SU-DHL-6 (cell line): ENCODE data around the gene ATP11A.

Source experiments
- H2AFZ ChIP-seq: fragments of 200-600 bp; sonication (generic); 2 replicates; pipeline ENCODE4 v1.6.1; 2014; ENCODE audit warnings: low read depth, mild to moderate bottlenecking, moderate library complexity, mixed read lengths, antibody characterized with exemption, low read length; ENCODE audit not compliant: severe bottlenecking
- H3F3A ChIP-seq: fragments of 200-600 bp; shearing (Covaris generic); 2 replicates; pipeline ENCODE4 v1.6.0; 2016; ENCODE audit warnings: antibody characterized with exemption, mild to moderate bottlenecking; ENCODE audit not compliant: insufficient read depth
- H3K27ac ChIP-seq: fragments of 200-600 bp; sonication (generic); 2 replicates; pipeline ENCODE4 v1.5.1; 2016; ENCODE audit warnings: low read depth, mild to moderate bottlenecking, low read length, moderate library complexity, mixed read lengths
- H3K27me3 ChIP-seq: fragments of 200-600 bp; sonication (generic), shearing (Covaris generic); 2 replicates; pipeline ENCODE4 v1.6.0; 2014; ENCODE audit warnings: mild to moderate bottlenecking, low read length
- H3K36me3 ChIP-seq: fragments of 200-600 bp; sonication (generic); 2 replicates; pipeline ENCODE4 v1.6.1; 2014; ENCODE audit warnings: mild to moderate bottlenecking, low read length, mixed read lengths
- H3K4me2 ChIP-seq: fragments of 300-600, 200-600 bp; shearing (Covaris generic), sonication (generic); 2 replicates; pipeline ENCODE4 v1.6.0; 2014; ENCODE audit warnings: low read length, low read depth, mild to moderate bottlenecking; ENCODE audit not compliant: poor library complexity, severe bottlenecking
- H3K4me3 ChIP-seq: fragments of 200-600 bp; sonication (generic); 2 replicates; pipeline ENCODE4 v1.5.1; 2014; ENCODE audit warnings: antibody characterized with exemption, low read length, mild to moderate bottlenecking, mixed read lengths; ENCODE audit not compliant: insufficient read depth, poor library complexity, severe bottlenecking
- H3K79me2 ChIP-seq: fragments of 200-600 bp; sonication (generic); 2 replicates; pipeline ENCODE4 v1.6.1; 2014; ENCODE audit warnings: mild to moderate bottlenecking, low read length, moderate library complexity; ENCODE audit not compliant: insufficient read depth
- H3K9ac ChIP-seq: fragments of 200-600 bp; sonication (generic); 2 replicates; pipeline ENCODE4 v1.7.0; 2014; ENCODE audit warnings: mild to moderate bottlenecking, low read length
- H3K9me2 ChIP-seq: fragments of 200-600 bp; sonication (generic); replicated peaks from 2 replicates; pipeline ENCODE4 v1.6.1; 2014; ENCODE audit warnings: low read length; ENCODE audit not compliant: insufficient read depth
- H3K9me3 ChIP-seq: fragments of 200-600 bp; sonication (generic); 2 replicates; pipeline ENCODE4 v1.6.1; 2014; ENCODE audit warnings: low read length, mixed read lengths; ENCODE audit not compliant: insufficient read depth
- H4K20me1 ChIP-seq: fragments of 200-600 bp; sonication (generic); 2 replicates; pipeline ENCODE4 v1.6.1; 2014; ENCODE audit warnings: low read depth, mild to moderate bottlenecking, antibody characterized with exemption, low read length, moderate library complexity, mixed read lengths
- CTCF ChIP-seq: fragments of 200-600 bp; sonication (generic); IDR thresholded peaks from one replicate; pipeline ENCODE4 v1.5.1; 2017; ENCODE audit warnings: antibody characterized with exemption, mild to moderate bottlenecking, low read length, moderate library complexity; ENCODE audit not compliant: insufficient read depth, poor library complexity, severe bottlenecking
- EZH2phosphoT487 ChIP-seq: fragments of 200-600 bp; sonication (generic), shearing (Covaris generic); conservative IDR thresholded peaks from 2 replicates; pipeline ENCODE4 v1.6.1; 2018; ENCODE audit warnings: mild to moderate bottlenecking, antibody characterized with exemption, low read length, moderate library complexity, mixed read lengths

The ATP11A gene

GRCh38 chr13:112731667-112732616, 42.1 kb downstream of the ATP11A start:
- H3K9me3 ChIP-seq = no peaks in the 10 kb centered on the region
- H3K4me3 ChIP-seq = no peak overlapping the region
- no peaks in the 10 kb centered on the region for H3K36me3 ChIP-seq
- H2AFZ ChIP-seq = no peak overlapping the region
- H3K27ac ChIP-seq = no peak overlapping the region
- no peak overlapping the region for H3K9ac ChIP-seq
- H3K27me3 ChIP-seq = no peaks in the 10 kb centered on the region
- H3K9me2 ChIP-seq = no peaks in the 10 kb centered on the region
- no peak overlapping the region for H3K4me2 ChIP-seq
- no peaks in the 10 kb centered on the region for H3K79me2 ChIP-seq
- H3F3A ChIP-seq = no peaks in the 10 kb centered on the region
- H4K20me1 ChIP-seq = 0 out of 2 replicates have a peak, but pooled peaks cover 4% of the 10 kb centered on the region
- no peak for TF ChIP-seq EZH2phosphoT487
- no peak for TF ChIP-seq CTCF

- Histone ChIP-seq H2AFZ (no peak overlapping the region), H3K27me3 (no peaks in the 10 kb centered on the region), H3K79me2 (no peaks in the 10 kb centered on the region), H4K20me1 (0 out of 2 replicates have a peak, but pooled peaks cover 4% of the 10 kb centered on the region), H3K4me3 (no peak overlapping the region), H3K9me2 (no peaks in the 10 kb centered on the region), H3K9me3 (no peaks in the 10 kb centered on the region), H3K27ac (no peak overlapping the region), H3K9ac (no peak overlapping the region), H3F3A (no peaks in the 10 kb centered on the region), H3K4me2 (no peak overlapping the region), H3K36me3 (no peaks in the 10 kb centered on the region)
- TF ChIP-seq CTCF (no peak), EZH2phosphoT487 (no peak)
Observed at GRCh38 chr13:112732679-112733078, 42.8 kb downstream of the ATP11A start.

GRCh38 chr13:112733112-112733511, 43.3 kb downstream of the ATP11A start:
- Histone ChIP-seq H3K27ac (no peak overlapping the region), H3K9ac (no peak overlapping the region), H3K9me2 (no peaks in the 10 kb centered on the region), H3K4me3 (no peak overlapping the region), H3K36me3 (no peaks in the 10 kb centered on the region), H3K9me3 (no peaks in the 10 kb centered on the region), H2AFZ (no peak overlapping the region), H3K27me3 (no peaks in the 10 kb centered on the region), H3K79me2 (no peaks in the 10 kb centered on the region), H3F3A (no peaks in the 10 kb centered on the region), H3K4me2 (no peak overlapping the region), H4K20me1 (0 out of 2 replicates have a peak, but pooled peaks cover 4% of the 10 kb centered on the region)
- TF ChIP-seq CTCF (no peak), EZH2phosphoT487 (no peak)
